GM23338 (cell line): ENCODE results near the gene PTRH1. TPM values are rescaled to one million over a fixed set of nuclear protein-coding genes. Genes with fewer than 3 reads are reported as not detected.

ENCODE experiments used
- ATAC-seq: fragments of 200-7000 bp; cut with Tn5 transposase; 3 replicates; pipeline ENCODE4 v1.9.1; 2020
- DNase-seq: peaks from one replicate; pipeline ENCODE4 v3.0.0-alpha.2; 2015; ENCODE audit warnings: low spot score
- H2AFZ ChIP-seq: fragments of 200-600 bp; sonication (generic); 2 replicates; pipeline ENCODE4 v1.8.0; 2016; ENCODE audit warnings: antibody characterized with exemption, mild to moderate bottlenecking, moderate library complexity
- H3F3A ChIP-seq: fragments of 200-600 bp; sonication (generic); replicated peaks from 2 replicates; pipeline ENCODE4 v1.8.0; 2017; ENCODE audit warnings: antibody characterized with exemption, mixed run types, low read depth
- H3K27ac ChIP-seq: fragments of 200-600 bp; sonication (generic); 2 replicates; pipeline ENCODE4 v1.6.1; 2016; ENCODE audit warnings: low read depth
- H3K27me3 ChIP-seq: fragments of 200-600 bp; sonication (generic); 2 replicates; pipeline ENCODE4 v1.8.0; 2016; ENCODE audit warnings: mild to moderate bottlenecking, mixed run types, moderate library complexity; ENCODE audit not compliant: insufficient read depth
- H3K36me3 ChIP-seq: fragments of 200-600 bp; sonication (generic); 2 replicates; pipeline ENCODE4 v1.8.0; 2016; ENCODE audit warnings: mild to moderate bottlenecking; ENCODE audit not compliant: insufficient read depth
- H3K4me1 ChIP-seq: fragments of 200-600 bp; sonication (generic); 2 replicates; pipeline ENCODE4 v1.8.0; 2016; ENCODE audit warnings: mild to moderate bottlenecking, moderate library complexity; ENCODE audit not compliant: insufficient read depth
- H3K4me2 ChIP-seq: fragments of 200-600 bp; sonication (generic); 2 replicates; pipeline ENCODE4 v1.7.1; 2017; ENCODE audit warnings: mixed run types
- H3K4me3 ChIP-seq: fragments of 200-600 bp; sonication (generic); 2 replicates; pipeline ENCODE4 v1.6.1; 2016; ENCODE audit warnings: mixed run types
- H3K79me2 ChIP-seq: fragments of 200-600 bp; sonication (generic); replicated peaks from 2 replicates; pipeline ENCODE4 v1.8.0; 2017; ENCODE audit warnings: mild to moderate bottlenecking; ENCODE audit not compliant: insufficient read depth
- H3K9me2 ChIP-seq: fragments of 200-600 bp; sonication (generic); 2 replicates; pipeline ENCODE4 v1.8.0; 2017; ENCODE audit not compliant: insufficient read depth
- H4K20me1 ChIP-seq: fragments of 200-600 bp; sonication (generic); replicated peaks from 2 replicates; pipeline ENCODE4 v1.8.0; 2017; ENCODE audit warnings: mild to moderate bottlenecking; ENCODE audit not compliant: insufficient read depth
- H3K27ac Mint-ChIP-seq: 2 replicates; pipeline ENCODE4 v1.8.0; 2020; ENCODE audit warnings: inconsistent platforms, mild to moderate bottlenecking, moderate library complexity, mixed read lengths
- H3K27me3 Mint-ChIP-seq: 3 replicates; pipeline ENCODE4 v1.8.0; 2022; ENCODE audit warnings: low read depth, mild to moderate bottlenecking, moderate library complexity, mixed read lengths, inconsistent platforms; ENCODE audit not compliant: insufficient read depth, poor library complexity
- H3K36me3 Mint-ChIP-seq: 3 replicates; pipeline ENCODE4 v1.8.0; 2021; ENCODE audit warnings: low read depth, mild to moderate bottlenecking, inconsistent platforms, moderate library complexity, mixed read lengths
- H3K4me1 Mint-ChIP-seq: 3 replicates; pipeline ENCODE4 v1.8.0; 2020; ENCODE audit warnings: mild to moderate bottlenecking, inconsistent platforms, mixed read lengths
- H3K4me3 Mint-ChIP-seq: 3 replicates; pipeline ENCODE4 v1.8.0; 2021; ENCODE audit warnings: moderate library complexity, mild to moderate bottlenecking, inconsistent platforms, mixed read lengths
- H3K9me3 Mint-ChIP-seq: 3 replicates; pipeline ENCODE4 v1.8.0; 2020; ENCODE audit warnings: moderate library complexity, mild to moderate bottlenecking, inconsistent platforms, mixed read lengths
- CREB1 ChIP-seq: fragments of 250-450 bp; sonication (Bioruptor Pico); IDR thresholded peaks from 2 replicates; pipeline ENCODE4 v1.5.0; 2020; ENCODE audit warnings: low read depth, mild to moderate bottlenecking, moderate library complexity
- POLR2AphosphoS5 ChIP-seq: IDR thresholded peaks from 2 replicates; pipeline ENCODE4 v1.6.1; 2016; ENCODE audit warnings: antibody characterized with exemption, low read depth
- STAT1 ChIP-seq: IDR thresholded peaks from one replicate; pipeline ENCODE4 v1.6.1; 2016; ENCODE audit warnings: antibody characterized with exemption; ENCODE audit not compliant: unreplicated experiment
- polyA plus RNA-seq: library from polyadenylated mRNA; unstranded; fragments of >200 nt; fragmentation: Nextera tagmentation; extraction: Ambion mirVana; gene quantifications from 2 replicates; pipeline ENCODE4 v1.2.1, GENCODE V29; 2016
- total RNA-seq: library from RNA; depleted of rRNA; stranded (reverse); fragments of >200 nt; shearing (Covaris generic); gene quantifications from 2 replicates; pipeline ENCODE4 v1.2.3, GENCODE V29; 2014
- TF ChIP-seq, protein P1 (sequence below): fragments of 250-450 bp; sonication (Bioruptor Pico); IDR thresholded peaks from 2 replicates; pipeline ENCODE4 v1.5.0; 2020; ENCODE audit warnings: mild to moderate bottlenecking, moderate library complexity
- TF ChIP-seq, protein P2 (sequence below): IDR thresholded peaks from one replicate; pipeline ENCODE4 v1.6.1; 2018; ENCODE audit warnings: antibody characterized with exemption; ENCODE audit not compliant: unreplicated experiment

Gene PTRH1
- total and polyA plus RNA-seq, 2 experiments from 2014 or later, result 15.1 to 18.6 TPM

DNA sequence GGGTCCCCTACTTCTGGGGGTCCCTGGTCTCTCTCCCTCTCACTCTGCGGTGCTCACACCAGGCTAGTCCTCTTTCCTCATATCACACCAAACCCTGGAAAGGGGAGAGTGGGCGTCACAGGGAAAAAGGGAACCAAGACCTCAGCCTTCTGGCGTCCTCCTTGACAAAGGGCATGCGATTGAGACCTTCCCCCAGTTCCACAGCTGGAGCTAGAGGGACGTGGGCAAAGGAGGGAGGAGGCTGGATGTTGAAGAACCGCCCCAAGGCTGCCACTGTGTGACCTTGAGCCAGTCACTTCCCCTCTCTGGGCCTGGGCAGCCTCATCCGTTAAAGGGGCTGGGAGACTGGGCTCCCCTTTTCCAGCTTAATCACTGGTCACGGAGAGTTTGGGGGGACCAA is 38.2 kb upstream of the PTRH1 start (continued):
- TF ChIP-seq, protein P1, sequence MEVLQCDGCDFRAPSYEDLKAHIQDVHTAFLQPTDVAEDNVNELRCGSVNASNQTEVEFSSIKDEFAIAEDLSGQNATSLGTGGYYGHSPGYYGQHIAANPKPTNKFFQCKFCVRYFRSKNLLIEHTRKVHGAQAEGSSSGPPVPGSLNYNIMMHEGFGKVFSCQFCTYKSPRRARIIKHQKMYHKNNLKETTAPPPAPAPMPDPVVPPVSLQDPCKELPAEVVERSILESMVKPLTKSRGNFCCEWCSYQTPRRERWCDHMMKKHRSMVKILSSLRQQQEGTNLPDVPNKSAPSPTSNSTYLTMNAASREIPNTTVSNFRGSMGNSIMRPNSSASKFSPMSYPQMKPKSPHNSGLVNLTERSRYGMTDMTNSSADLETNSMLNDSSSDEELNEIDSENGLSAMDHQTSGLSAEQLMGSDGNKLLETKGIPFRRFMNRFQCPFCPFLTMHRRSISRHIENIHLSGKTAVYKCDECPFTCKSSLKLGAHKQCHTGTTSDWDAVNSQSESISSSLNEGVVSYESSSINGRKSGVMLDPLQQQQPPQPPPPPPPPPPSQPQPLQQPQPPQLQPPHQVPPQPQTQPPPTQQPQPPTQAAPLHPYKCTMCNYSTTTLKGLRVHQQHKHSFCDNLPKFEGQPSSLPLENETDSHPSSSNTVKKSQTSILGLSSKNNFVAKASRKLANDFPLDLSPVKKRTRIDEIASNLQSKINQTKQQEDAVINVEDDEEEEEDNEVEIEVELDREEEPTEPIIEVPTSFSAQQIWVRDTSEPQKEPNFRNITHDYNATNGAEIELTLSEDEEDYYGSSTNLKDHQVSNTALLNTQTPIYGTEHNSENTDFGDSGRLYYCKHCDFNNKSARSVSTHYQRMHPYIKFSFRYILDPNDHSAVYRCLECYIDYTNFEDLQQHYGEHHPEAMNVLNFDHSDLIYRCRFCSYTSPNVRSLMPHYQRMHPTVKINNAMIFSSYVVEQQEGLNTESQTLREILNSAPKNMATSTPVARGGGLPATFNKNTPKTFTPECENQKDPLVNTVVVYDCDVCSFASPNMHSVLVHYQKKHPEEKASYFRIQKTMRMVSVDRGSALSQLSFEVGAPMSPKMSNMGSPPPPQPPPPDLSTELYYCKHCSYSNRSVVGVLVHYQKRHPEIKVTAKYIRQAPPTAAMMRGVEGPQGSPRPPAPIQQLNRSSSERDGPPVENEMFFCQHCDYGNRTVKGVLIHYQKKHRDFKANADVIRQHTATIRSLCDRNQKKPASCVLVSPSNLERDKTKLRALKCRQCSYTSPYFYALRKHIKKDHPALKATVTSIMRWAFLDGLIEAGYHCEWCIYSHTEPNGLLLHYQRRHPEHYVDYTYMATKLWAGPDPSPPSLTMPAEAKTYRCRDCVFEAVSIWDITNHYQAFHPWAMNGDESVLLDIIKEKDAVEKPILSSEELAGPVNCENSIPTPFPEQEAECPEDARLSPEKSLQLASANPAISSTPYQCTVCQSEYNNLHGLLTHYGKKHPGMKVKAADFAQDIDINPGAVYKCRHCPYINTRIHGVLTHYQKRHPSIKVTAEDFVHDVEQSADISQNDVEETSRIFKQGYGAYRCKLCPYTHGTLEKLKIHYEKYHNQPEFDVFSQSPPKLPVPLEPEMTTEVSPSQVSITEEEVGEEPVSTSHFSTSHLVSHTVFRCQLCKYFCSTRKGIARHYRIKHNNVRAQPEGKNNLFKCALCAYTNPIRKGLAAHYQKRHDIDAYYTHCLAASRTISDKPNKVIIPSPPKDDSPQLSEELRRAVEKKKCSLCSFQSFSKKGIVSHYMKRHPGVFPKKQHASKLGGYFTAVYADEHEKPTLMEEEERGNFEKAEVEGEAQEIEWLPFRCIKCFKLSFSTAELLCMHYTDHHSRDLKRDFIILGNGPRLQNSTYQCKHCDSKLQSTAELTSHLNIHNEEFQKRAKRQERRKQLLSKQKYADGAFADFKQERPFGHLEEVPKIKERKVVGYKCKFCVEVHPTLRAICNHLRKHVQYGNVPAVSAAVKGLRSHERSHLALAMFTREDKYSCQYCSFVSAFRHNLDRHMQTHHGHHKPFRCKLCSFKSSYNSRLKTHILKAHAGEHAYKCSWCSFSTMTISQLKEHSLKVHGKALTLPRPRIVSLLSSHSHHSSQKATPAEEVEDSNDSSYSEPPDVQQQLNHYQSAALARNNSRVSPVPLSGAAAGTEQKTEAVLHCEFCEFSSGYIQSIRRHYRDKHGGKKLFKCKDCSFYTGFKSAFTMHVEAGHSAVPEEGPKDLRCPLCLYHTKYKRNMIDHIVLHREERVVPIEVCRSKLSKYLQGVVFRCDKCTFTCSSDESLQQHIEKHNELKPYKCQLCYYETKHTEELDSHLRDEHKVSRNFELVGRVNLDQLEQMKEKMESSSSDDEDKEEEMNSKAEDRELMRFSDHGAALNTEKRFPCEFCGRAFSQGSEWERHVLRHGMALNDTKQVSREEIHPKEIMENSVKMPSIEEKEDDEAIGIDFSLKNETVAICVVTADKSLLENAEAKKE, result no peak
- TF ChIP-seq, protein P2, sequence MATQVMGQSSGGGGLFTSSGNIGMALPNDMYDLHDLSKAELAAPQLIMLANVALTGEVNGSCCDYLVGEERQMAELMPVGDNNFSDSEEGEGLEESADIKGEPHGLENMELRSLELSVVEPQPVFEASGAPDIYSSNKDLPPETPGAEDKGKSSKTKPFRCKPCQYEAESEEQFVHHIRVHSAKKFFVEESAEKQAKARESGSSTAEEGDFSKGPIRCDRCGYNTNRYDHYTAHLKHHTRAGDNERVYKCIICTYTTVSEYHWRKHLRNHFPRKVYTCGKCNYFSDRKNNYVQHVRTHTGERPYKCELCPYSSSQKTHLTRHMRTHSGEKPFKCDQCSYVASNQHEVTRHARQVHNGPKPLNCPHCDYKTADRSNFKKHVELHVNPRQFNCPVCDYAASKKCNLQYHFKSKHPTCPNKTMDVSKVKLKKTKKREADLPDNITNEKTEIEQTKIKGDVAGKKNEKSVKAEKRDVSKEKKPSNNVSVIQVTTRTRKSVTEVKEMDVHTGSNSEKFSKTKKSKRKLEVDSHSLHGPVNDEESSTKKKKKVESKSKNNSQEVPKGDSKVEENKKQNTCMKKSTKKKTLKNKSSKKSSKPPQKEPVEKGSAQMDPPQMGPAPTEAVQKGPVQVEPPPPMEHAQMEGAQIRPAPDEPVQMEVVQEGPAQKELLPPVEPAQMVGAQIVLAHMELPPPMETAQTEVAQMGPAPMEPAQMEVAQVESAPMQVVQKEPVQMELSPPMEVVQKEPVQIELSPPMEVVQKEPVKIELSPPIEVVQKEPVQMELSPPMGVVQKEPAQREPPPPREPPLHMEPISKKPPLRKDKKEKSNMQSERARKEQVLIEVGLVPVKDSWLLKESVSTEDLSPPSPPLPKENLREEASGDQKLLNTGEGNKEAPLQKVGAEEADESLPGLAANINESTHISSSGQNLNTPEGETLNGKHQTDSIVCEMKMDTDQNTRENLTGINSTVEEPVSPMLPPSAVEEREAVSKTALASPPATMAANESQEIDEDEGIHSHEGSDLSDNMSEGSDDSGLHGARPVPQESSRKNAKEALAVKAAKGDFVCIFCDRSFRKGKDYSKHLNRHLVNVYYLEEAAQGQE, result no peak
- TF ChIP-seq STAT1, result no peak

DNA sequence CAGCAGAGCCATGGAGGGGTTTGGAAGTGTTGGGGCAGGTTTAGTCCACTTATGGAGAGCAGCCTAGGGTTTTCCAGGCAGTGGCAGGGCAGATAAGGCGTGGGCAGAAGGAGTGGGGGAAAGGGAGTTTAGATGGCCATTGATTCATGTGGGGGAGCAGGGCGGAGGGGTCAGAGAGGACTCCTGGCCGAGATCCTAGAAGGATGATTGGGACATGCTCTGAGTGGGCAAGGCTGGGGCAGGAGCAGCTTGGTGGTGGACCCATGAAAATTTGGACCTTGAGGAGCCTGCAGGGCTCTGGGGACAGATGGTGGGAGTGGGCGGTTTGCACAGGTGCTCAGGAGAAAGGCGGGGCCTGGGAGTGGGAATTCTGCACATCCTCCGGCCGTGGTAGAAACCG is 37.7 kb upstream of the PTRH1 start:
- no peak overlapping the region for H3K27ac ChIP-seq
- no peaks in the 10 kb centered on the region for H3F3A ChIP-seq
- no peak overlapping the region for H3K27ac Mint-ChIP-seq
- no peaks in the 10 kb centered on the region for H3K36me3 ChIP-seq
- H3K4me3 Mint-ChIP-seq, result no peak overlapping the region
- no peak overlapping the region for H2AFZ ChIP-seq
- H3K4me1 Mint-ChIP-seq, result no peaks in the 10 kb centered on the region; the same call in 2 of the 3 replicates
- no peak overlapping the region for H3K4me2 ChIP-seq
- H3K4me3 ChIP-seq, result no peak overlapping the region
- ATAC-seq (no peak), DNase-seq (no peak)
- peaks cover 5% of the 10 kb centered on the region; the same call in 1 of the 2 replicates for H3K4me1 ChIP-seq
- H3K27me3 Mint-ChIP-seq, result peaks cover 14% of the 10 kb centered on the region
- no peaks in the 10 kb centered on the region; the same call in 2 of the 3 replicates for H3K36me3 Mint-ChIP-seq
- peaks cover 21% of the 10 kb centered on the region for H4K20me1 ChIP-seq
- H3K9me3 Mint-ChIP-seq, result no peaks in the 10 kb centered on the region
- no peaks in the 10 kb centered on the region for H3K9me2 ChIP-seq
- no peaks in the 10 kb centered on the region for H3K79me2 ChIP-seq
- H3K27me3 ChIP-seq, result peaks cover 14% of the 10 kb centered on the region
- no peak for TF ChIP-seq POLR2AphosphoS5
- no peak for TF ChIP-seq CREB1 (CRISPR knock-in tag)
- TF ChIP-seq, protein P1, result no peak
